Astrocyte (in vitro differentiated cells and primary cell): Measurements from ENCODE around the gene RFX4. TPM values are rescaled to one million over a fixed set of nuclear protein-coding genes. Genes with fewer than 3 reads are reported as not detected.

Source experiments
- DNase-seq: peaks from one replicate; pipeline ENCODE4 v3.0.0-alpha.2; 2010; ENCODE audit warnings: low read depth
- FAIRE-seq: peaks from 2 replicates; lab custom pipeline; 2011; peaks lifted over from hg19 to GRCh38; lab: Jason Lieb, UNC
- H2AFZ ChIP-seq: 2 replicates; pipeline ENCODE4 v1.6.0; 2012; ENCODE audit warnings: low read depth, low read length, inconsistent platforms
- H3K27ac ChIP-seq: 2 replicates; pipeline ENCODE4 v1.5.1; 2011; ENCODE audit warnings: low read depth, low read length, inconsistent platforms
- H3K27me3 ChIP-seq: 2 replicates; pipeline ENCODE4 v1.6.0; 2011; ENCODE audit warnings: low read length, inconsistent platforms; ENCODE audit not compliant: insufficient read depth
- H3K36me3 ChIP-seq: 2 replicates; pipeline ENCODE4 v1.5.1; 2011; ENCODE audit warnings: low read length, inconsistent platforms; ENCODE audit not compliant: insufficient read depth
- H3K4me1 ChIP-seq: 2 replicates; pipeline ENCODE4 v1.5.1; 2011; ENCODE audit warnings: low read length, inconsistent platforms; ENCODE audit not compliant: insufficient read depth
- H3K4me2 ChIP-seq: 2 replicates; pipeline ENCODE4 v1.6.0; 2012; ENCODE audit warnings: low read length, inconsistent platforms
- H3K4me3 ChIP-seq: 2 replicates; pipeline ENCODE4 v1.5.1; 2011; ENCODE audit warnings: low read depth, mild to moderate bottlenecking, low read length, inconsistent platforms; ENCODE audit not compliant: insufficient read depth
- H3K79me2 ChIP-seq: 2 replicates; pipeline ENCODE4 v1.6.0; 2012; ENCODE audit warnings: mild to moderate bottlenecking, low read length, inconsistent platforms; ENCODE audit not compliant: insufficient read depth
- H3K9ac ChIP-seq: 2 replicates; pipeline ENCODE4 v1.6.0; 2012; ENCODE audit warnings: mild to moderate bottlenecking, low read length, inconsistent platforms
- H3K9me3 ChIP-seq: 2 replicates; pipeline ENCODE4 v1.5.1; 2012; ENCODE audit warnings: low read depth, mild to moderate bottlenecking, low read length, inconsistent platforms; ENCODE audit not compliant: insufficient read depth
- H4K20me1 ChIP-seq: 2 replicates; pipeline ENCODE4 v1.6.0; 2012; ENCODE audit warnings: low read length, inconsistent platforms; ENCODE audit not compliant: insufficient read depth
- H3K27ac Mint-ChIP-seq: one replicate; pipeline ENCODE4 v1.8.0; 2021; ENCODE audit warnings: mild to moderate bottlenecking, mixed read lengths; ENCODE audit not compliant: unreplicated experiment
- H3K27me3 Mint-ChIP-seq: one replicate; pipeline ENCODE4 v1.8.0; 2021; ENCODE audit warnings: low read depth, mixed read lengths; ENCODE audit not compliant: unreplicated experiment
- H3K36me3 Mint-ChIP-seq: one replicate; pipeline ENCODE4 v1.8.0; 2021; ENCODE audit warnings: low read depth, mixed read lengths; ENCODE audit not compliant: unreplicated experiment
- H3K4me1 Mint-ChIP-seq: one replicate; pipeline ENCODE4 v1.8.0; 2021; ENCODE audit warnings: low read depth, mixed read lengths; ENCODE audit not compliant: unreplicated experiment
- H3K4me3 Mint-ChIP-seq: one replicate; pipeline ENCODE4 v1.8.0; 2021; ENCODE audit warnings: mild to moderate bottlenecking, moderate library complexity, mixed read lengths; ENCODE audit not compliant: unreplicated experiment
- H3K9me3 Mint-ChIP-seq: one replicate; pipeline ENCODE4 v1.8.0; 2021; ENCODE audit warnings: mild to moderate bottlenecking, mixed read lengths; ENCODE audit not compliant: unreplicated experiment
- CTCF ChIP-seq: IDR thresholded peaks from 2 replicates; pipeline ENCODE4 v1.5.1; 2011; ENCODE audit warnings: low read depth, mild to moderate bottlenecking, inconsistent platforms, low read length, moderate library complexity; ENCODE audit not compliant: insufficient read depth
- EZH2 ChIP-seq: IDR thresholded peaks from 2 replicates; pipeline ENCODE4 v1.6.1; 2012; ENCODE audit warnings: mild to moderate bottlenecking, low read length, inconsistent platforms; ENCODE audit not compliant: insufficient read depth
- total RNA-seq: library from RNA; stranded (reverse); gene quantifications from 2 replicates; pipeline ENCODE4 v1.2.1, GENCODE V29; 2021

Gene RFX4
- total RNA-seq, 1 donor from 2014 or later, result 0.07 TPM

- Histone ChIP-seq H3K4me2 (no peak overlapping the region), H3K9ac (no peak overlapping the region), H2AFZ (no peak overlapping the region), H3K27me3 (no peaks in the 10 kb centered on the region), H4K20me1 (no peaks in the 10 kb centered on the region), H3K79me2 (no peaks in the 10 kb centered on the region), H3K27ac (no peak overlapping the region), H3K4me3 (no peak overlapping the region), H3K36me3 (no peaks in the 10 kb centered on the region), H3K4me1 (no peaks in the 10 kb centered on the region), H3K9me3 (no peaks in the 10 kb centered on the region)
- TF ChIP-seq CTCF (no peak), EZH2 (no peak)
- Mint-ChIP-seq H3K36me3 (no peaks in the 10 kb centered on the region), H3K27me3 (peaks cover 6% of the 10 kb centered on the region), H3K4me1 (no peaks in the 10 kb centered on the region), H3K9me3 (peaks cover 9% of the 10 kb centered on the region), H3K27ac (no peak overlapping the region), H3K4me3 (no peak overlapping the region)
- FAIRE-seq (no peak), DNase-seq (no peak)
Observed at GRCh38 chr12:106729611-106730010, 146.8 kb downstream of the RFX4 start.

GRCh38 chr12:106732890-106733289 is 150.1 kb downstream of the RFX4 start:
- H3K4me1 ChIP-seq, result no peaks in the 10 kb centered on the region
- Mint-ChIP-seq H3K9me3 (peaks cover 9% of the 10 kb centered on the region), H3K27me3 (peaks cover 6% of the 10 kb centered on the region), H3K27ac (no peak overlapping the region), H3K4me3 (no peak overlapping the region), H3K36me3 (no peaks in the 10 kb centered on the region), H3K4me1 (no peaks in the 10 kb centered on the region)
- no peaks in the 10 kb centered on the region for H3K79me2 ChIP-seq
- no peaks in the 10 kb centered on the region for H3K36me3 ChIP-seq
- no peak overlapping the region for H2AFZ ChIP-seq
- H3K9me3 ChIP-seq, result no peaks in the 10 kb centered on the region
- TF ChIP-seq CTCF, result no peak
- no peak for TF ChIP-seq EZH2
- FAIRE-seq (no peak), DNase-seq (no peak)
- H3K4me2 ChIP-seq, result no peak overlapping the region
- no peak overlapping the region for H3K9ac ChIP-seq
- H3K4me3 ChIP-seq, result no peak overlapping the region
- no peaks in the 10 kb centered on the region for H4K20me1 ChIP-seq
- no peak overlapping the region for H3K27ac ChIP-seq
- H3K27me3 ChIP-seq, result peaks cover under 1% of the 10 kb centered on the region

GRCh38 chr12:106733660-106734059 is 150.9 kb downstream of the RFX4 start:
- Histone ChIP-seq H3K27ac (no peak overlapping the region), H3K27me3 (peaks cover 4% of the 10 kb centered on the region), H3K4me2 (no peak overlapping the region), H3K36me3 (no peaks in the 10 kb centered on the region), H3K9ac (no peak overlapping the region), H3K9me3 (no peaks in the 10 kb centered on the region), H3K4me3 (no peak overlapping the region), H3K4me1 (no peaks in the 10 kb centered on the region), H3K79me2 (no peaks in the 10 kb centered on the region), H2AFZ (no peak overlapping the region), H4K20me1 (no peaks in the 10 kb centered on the region)
- Mint-ChIP-seq H3K27me3 (peaks cover 6% of the 10 kb centered on the region), H3K4me3 (no peak overlapping the region), H3K36me3 (no peaks in the 10 kb centered on the region), H3K4me1 (no peaks in the 10 kb centered on the region), H3K27ac (no peak overlapping the region), H3K9me3 (peaks cover 7% of the 10 kb centered on the region)
- no peak for FAIRE-seq
- no peak for TF ChIP-seq CTCF
- DNase-seq, result peak; percentile 74
